CD4-positive, alpha-beta T cell (primary cell): ENCODE results near the gene MLC1. TPM values are rescaled to one million over a fixed set of nuclear protein-coding genes. Genes with fewer than 3 reads are reported as not detected.

Source experiments
- ATAC-seq: fragments of 200-7000 bp; cut with Tn5 transposase; one replicate; pipeline ENCODE4 v1.10.0; 2022; ENCODE audit warnings: mild to moderate bottlenecking; ENCODE audit not compliant: poor library complexity
- CTCF ChIA-PET: fragments of 350-600 bp; sonication (Branson Sonifier 250); formaldehyde crosslinking; loops from one replicate; lab custom pipeline; 2021; ENCODE audit warnings: antibody characterized with exemption, inconsistent platforms; lab: Charles Lee
- POLR2A ChIA-PET: fragments of 350-600 bp; sonication (Branson Sonifier 250); formaldehyde crosslinking; loops from one replicate; lab custom pipeline; 2021; ENCODE audit warnings: antibody characterized with exemption, inconsistent platforms; lab: Charles Lee
- DNase-seq, 14 experiments: peaks; one replicate each; pipeline ENCODE4 v3.0.0-alpha.2; 2013 to 2020; ENCODE audit warnings: mixed read lengths in 2 of 14
- H3K27ac ChIP-seq, 2 donors: one replicate each; pipeline versions ENCODE4 v1.5.1 to v1.7.0; 2013; ENCODE audit warnings: low read length in 2 of 2, low read depth in 1 of 2, mild to moderate bottlenecking in 1 of 2
- H3K27me3 ChIP-seq, 2 experiments: 1 replicate in 1 of 2; 2 replicates in 1 of 2; pipeline versions ENCODE4 v1.6.1 to v1.7.0; 2013; ENCODE audit warnings: low read length in 2 of 2, control low read depth in 1 of 2, mild to moderate bottlenecking in 1 of 2, moderate library complexity in 1 of 2; ENCODE audit not compliant: insufficient read depth in 2 of 2, control insufficient read depth in 1 of 2
- H3K36me3 ChIP-seq: one replicate; pipeline ENCODE4 v1.6.1; 2013; ENCODE audit warnings: low read length, control low read depth; ENCODE audit not compliant: insufficient read depth
- H3K4me1 ChIP-seq: one replicate; pipeline ENCODE4 v1.6.1; 2013; ENCODE audit warnings: low read length, control low read depth; ENCODE audit not compliant: insufficient read depth
- H3K4me3 ChIP-seq: one replicate; pipeline ENCODE4 v1.5.1; 2013; ENCODE audit warnings: mild to moderate bottlenecking, low read length, moderate library complexity
- H3K9me3 ChIP-seq, 2 experiments: 1 replicate in 1 of 2; 2 replicates in 1 of 2; pipeline versions ENCODE4 v1.6.1 to v1.7.0; 2013; ENCODE audit warnings: low read length in 2 of 2, mild to moderate bottlenecking in 2 of 2, control low read depth in 1 of 2, moderate library complexity in 1 of 2; ENCODE audit not compliant: control insufficient read depth in 1 of 2, insufficient read depth in 1 of 2
- H3K27ac Mint-ChIP-seq: one replicate; pipeline ENCODE4 v1.8.0; 2020; ENCODE audit warnings: mixed read lengths
- H3K27me3 Mint-ChIP-seq: one replicate; pipeline ENCODE4 v1.8.0; 2021; ENCODE audit warnings: mixed read lengths
- H3K36me3 Mint-ChIP-seq: one replicate; pipeline ENCODE4 v1.8.0; 2021; ENCODE audit warnings: low read depth, mixed read lengths
- H3K4me1 Mint-ChIP-seq: one replicate; pipeline ENCODE4 v1.8.0; 2021; ENCODE audit warnings: low read depth, mixed read lengths
- H3K4me3 Mint-ChIP-seq: one replicate; pipeline ENCODE4 v1.8.0; 2020; ENCODE audit warnings: mild to moderate bottlenecking, mixed read lengths
- H3K9me3 Mint-ChIP-seq: one replicate; pipeline ENCODE4 v1.8.0; 2020; ENCODE audit warnings: mixed read lengths
- intact Hi-C, 2 experiments: fragments of 100-400 bp; cut with DNase I in 1 of 2; cut with micrococcal nuclease in 1 of 2; formaldehyde crosslinking; loops; one replicate each; pipeline versions ENCODE4 v1.15.1 to v1.9.0; 2023 to 2025; cut with DNase I, micrococcal nuclease
- total RNA-seq, 174 experiments: library from RNA in 2 of 174; stranded (reverse) in 2 of 174; gene quantifications; one replicate each; pipeline ENCODE4 v1.2.3 and lab custom pipeline; 2021 to 2026
- TF ChIP-seq, protein P1 (sequence below): fragments of 200-600 bp; IDR thresholded peaks from one replicate; pipeline ENCODE4 v1.8.0; 2022; ENCODE audit warnings: antibody characterized with exemption, mild to moderate bottlenecking

MLC1 gene
- total RNA-seq, 2 experiments from 2014 or later: 0.16 TPM; not detected in 1

DNA sequence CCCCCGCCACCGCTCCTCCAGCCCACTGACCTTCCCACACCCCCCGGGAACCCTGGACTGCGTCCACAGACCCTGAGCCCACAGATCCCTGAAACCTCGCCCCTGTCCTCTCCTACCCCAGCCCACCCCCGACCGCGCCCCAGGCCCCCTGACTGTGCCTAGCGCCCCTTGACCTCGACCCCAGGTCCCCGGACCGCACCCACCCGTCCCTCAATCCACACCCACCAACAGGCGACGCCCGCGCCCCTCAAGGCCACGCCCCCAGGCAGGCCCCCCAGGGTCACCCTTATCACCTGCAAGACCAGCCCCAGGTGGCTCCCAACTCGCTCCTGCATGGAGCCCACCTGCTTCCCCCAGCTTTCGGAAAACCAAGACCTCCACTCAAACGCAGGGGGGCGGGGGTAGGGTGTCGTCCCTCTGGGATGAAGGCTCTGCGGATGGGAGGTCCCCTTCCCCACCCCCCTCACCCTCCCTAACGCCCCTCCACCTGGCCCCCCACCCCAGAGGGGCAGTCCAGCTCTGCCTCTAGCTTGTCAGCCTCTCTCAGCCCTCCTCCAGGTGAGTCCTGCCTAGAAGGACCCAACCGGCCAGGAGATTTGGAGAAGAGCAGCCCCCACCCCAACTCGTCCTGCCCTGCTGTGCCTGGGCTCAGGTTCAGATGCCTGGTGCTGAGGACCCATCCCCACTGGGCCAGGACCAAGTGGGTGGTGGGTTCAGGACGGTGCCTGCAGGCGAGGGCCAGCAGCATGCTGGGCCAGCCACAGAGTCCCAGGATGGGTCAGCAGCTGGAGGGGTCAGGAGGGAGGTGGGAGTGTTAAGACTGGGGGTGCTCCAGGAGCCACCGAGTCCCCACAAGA lies 69.5 kb downstream of the MLC1 start:
- TF ChIP-seq, protein P1, sequence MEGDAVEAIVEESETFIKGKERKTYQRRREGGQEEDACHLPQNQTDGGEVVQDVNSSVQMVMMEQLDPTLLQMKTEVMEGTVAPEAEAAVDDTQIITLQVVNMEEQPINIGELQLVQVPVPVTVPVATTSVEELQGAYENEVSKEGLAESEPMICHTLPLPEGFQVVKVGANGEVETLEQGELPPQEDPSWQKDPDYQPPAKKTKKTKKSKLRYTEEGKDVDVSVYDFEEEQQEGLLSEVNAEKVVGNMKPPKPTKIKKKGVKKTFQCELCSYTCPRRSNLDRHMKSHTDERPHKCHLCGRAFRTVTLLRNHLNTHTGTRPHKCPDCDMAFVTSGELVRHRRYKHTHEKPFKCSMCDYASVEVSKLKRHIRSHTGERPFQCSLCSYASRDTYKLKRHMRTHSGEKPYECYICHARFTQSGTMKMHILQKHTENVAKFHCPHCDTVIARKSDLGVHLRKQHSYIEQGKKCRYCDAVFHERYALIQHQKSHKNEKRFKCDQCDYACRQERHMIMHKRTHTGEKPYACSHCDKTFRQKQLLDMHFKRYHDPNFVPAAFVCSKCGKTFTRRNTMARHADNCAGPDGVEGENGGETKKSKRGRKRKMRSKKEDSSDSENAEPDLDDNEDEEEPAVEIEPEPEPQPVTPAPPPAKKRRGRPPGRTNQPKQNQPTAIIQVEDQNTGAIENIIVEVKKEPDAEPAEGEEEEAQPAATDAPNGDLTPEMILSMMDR: no peak
- peaks cover 15 to 16% of the 10 kb centered on the region in 2 experiments for H3K27me3 ChIP-seq
- Mint-ChIP-seq H3K36me3 (no peaks in the 10 kb centered on the region), H3K4me3 (no peak overlapping the region), H3K4me1 (peaks cover 34% of the 10 kb centered on the region), H3K27me3 (peaks cover 16% of the 10 kb centered on the region), H3K27ac (no peak overlapping the region), H3K9me3 (no peaks in the 10 kb centered on the region)
- H3K27ac ChIP-seq: no peak overlapping the region
- H3K36me3 ChIP-seq: no peaks in the 10 kb centered on the region
- ATAC-seq (no peak), DNase-seq (peak in 2 of 14 experiments; percentile 24 to 26)
- ChIA-PET POLR2A (no interaction called here), CTCF (no interaction called here)
- H3K4me3 ChIP-seq: no peak overlapping the region
- intact Hi-C loops: no loop called here
- peaks cover 0 to 11% of the 10 kb centered on the region in 2 experiments for H3K9me3 ChIP-seq
- peaks cover 78% of the 10 kb centered on the region for H3K4me1 ChIP-seq

DNA sequence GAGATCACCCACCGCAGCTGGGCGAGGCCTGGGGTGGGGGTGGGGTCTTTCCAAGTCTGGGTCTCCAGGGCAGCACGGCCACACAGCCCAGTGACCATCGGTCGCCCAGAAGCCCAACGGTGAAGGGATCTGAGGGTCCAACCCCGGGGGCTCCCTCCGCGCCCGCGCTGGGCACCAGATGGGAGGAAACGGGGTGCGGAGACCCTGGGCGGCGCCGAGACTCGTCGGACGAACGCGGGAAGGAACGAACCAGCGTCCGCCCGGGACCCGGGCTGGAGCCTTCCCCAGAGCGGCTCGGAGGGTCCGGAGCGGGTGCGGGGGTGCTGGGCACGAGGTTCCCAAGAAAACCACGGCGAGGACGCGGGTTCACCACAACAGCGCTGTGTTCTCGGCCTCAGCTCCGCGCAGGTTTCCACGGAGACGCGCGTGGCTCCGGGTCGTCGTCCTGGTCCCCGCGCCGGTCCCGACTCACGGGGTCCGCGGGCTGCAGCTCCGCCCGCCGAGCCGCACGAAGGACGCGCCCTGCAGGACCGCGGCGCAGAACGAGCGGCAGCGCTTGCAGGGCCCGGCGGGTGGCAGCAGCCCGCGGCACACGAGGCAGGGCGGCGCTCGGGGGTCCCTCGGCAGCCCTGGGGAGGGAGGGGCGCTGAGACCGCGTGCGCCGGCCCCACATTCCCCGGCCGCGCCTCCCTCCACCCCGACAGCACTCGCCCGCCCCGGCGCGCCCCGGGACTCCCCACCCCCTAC lies 70.4 kb downstream of the MLC1 start:
- Histone ChIP-seq H3K4me3 (peak overlapping the region; percentile 29), H3K4me1 (peaks cover 85% of the 10 kb centered on the region), H3K27me3 (peaks cover 16 to 21% of the 10 kb centered on the region in 2 experiments), H3K27ac (no peak overlapping the region), H3K9me3 (peaks cover 0 to 11% of the 10 kb centered on the region in 2 experiments), H3K36me3 (no peaks in the 10 kb centered on the region)
- peaks cover 34% of the 10 kb centered on the region for H3K4me1 Mint-ChIP-seq
- DNase-seq (peak in 4 of 14 experiments; percentile 14 to 55 (median 40)), ATAC-seq (peak; percentile 8)
- ChIA-PET CTCF (no interaction called here), POLR2A (no interaction called here)
- H3K36me3 Mint-ChIP-seq: no peaks in the 10 kb centered on the region
- intact Hi-C loops: no loop called here
- no peaks in the 10 kb centered on the region for H3K9me3 Mint-ChIP-seq
- H3K27me3 Mint-ChIP-seq: peaks cover 18% of the 10 kb centered on the region
- no peak overlapping the region for H3K27ac Mint-ChIP-seq
- TF ChIP-seq, protein P1: no peak
- H3K4me3 Mint-ChIP-seq: no peak overlapping the region

DNA sequence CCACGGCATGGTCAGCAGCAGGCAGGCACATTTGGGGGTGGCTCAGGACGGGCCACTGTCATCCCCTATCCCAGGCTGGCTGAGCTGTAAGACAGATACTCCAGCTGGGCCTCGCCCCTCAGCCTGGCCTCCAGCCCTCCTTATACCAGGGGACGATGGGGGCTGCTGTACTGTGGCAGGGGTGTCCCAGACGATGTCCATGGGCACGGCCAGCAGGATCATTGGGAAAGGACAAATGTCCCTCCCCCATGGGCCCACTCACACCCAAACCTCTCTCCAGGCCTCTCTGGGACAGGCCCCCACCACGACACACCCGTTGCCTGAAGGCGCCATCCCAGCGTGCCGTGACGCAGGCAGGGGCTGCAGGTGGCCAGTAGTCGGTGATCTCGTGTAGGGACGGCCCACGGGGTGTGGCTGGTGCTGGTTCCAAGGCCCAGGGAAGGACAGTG lies 71.1 kb downstream of the MLC1 start:
- no peak for ATAC-seq
- Mint-ChIP-seq H3K27ac (no peak overlapping the region), H3K9me3 (no peaks in the 10 kb centered on the region), H3K27me3 (peaks cover 21% of the 10 kb centered on the region), H3K4me1 (peaks cover 28% of the 10 kb centered on the region), H3K4me3 (no peak overlapping the region), H3K36me3 (no peaks in the 10 kb centered on the region)
- H3K27me3 ChIP-seq: peaks cover 16 to 25% of the 10 kb centered on the region in 2 experiments
- peak in 1 of 14 experiments; percentile 40 for DNase-seq
- H3K36me3 ChIP-seq: no peaks in the 10 kb centered on the region
- TF ChIP-seq, protein P1: no peak
- ChIA-PET CTCF (no interaction called here), POLR2A (no interaction called here)
- H3K4me3 ChIP-seq: no peak overlapping the region
- intact Hi-C loops: no loop called here
- peaks cover 80% of the 10 kb centered on the region for H3K4me1 ChIP-seq
- peaks cover 0 to 11% of the 10 kb centered on the region in 2 experiments for H3K9me3 ChIP-seq
- no peak overlapping the region for H3K27ac ChIP-seq
